ENCODE data around the gene TBX19. TPM values are rescaled to one million over a fixed set of nuclear protein-coding genes. Genes with fewer than 3 reads are reported as not detected.

TBX19 gene
- total RNA-seq, 1 donor from 2014 or later = 3.1 TPM

DNA sequence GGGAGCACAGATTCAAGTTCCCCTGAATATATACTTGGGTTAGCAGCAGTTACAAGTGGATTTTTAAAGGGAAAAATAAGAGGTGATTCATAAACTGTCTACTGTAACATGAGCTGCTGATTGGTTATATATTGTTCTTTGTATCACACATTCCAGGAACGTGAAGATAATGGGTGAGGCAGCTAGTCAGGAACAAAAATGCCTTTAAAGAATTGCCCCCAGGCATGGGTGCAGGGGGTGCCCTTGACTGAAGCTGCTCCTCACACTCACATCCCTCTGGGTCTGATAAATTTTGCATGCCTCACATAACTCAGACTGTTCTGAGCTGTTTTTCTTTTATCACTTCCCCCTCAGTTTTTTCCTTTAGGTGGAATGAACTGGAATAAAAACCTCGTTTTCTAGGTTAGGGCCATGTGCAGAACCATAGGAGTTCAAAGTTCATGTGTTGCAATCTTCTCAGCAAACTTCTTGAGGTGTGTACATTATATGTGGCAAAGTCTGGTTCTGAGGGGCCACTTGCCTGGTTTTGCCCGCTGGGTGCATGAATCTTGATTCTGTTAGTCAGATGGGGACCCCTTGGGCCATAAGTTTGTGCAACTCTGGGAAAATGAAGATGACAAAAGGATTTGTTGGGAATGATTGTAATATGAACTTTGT lies 21.1 kb downstream of the TBX19 start:
- H2AFZ ChIP-seq (replicated peaks) = no peak overlapping the region
- H3K27ac Mint-ChIP-seq = no peak overlapping the region
- TF ChIP-seq, protein P1, sequence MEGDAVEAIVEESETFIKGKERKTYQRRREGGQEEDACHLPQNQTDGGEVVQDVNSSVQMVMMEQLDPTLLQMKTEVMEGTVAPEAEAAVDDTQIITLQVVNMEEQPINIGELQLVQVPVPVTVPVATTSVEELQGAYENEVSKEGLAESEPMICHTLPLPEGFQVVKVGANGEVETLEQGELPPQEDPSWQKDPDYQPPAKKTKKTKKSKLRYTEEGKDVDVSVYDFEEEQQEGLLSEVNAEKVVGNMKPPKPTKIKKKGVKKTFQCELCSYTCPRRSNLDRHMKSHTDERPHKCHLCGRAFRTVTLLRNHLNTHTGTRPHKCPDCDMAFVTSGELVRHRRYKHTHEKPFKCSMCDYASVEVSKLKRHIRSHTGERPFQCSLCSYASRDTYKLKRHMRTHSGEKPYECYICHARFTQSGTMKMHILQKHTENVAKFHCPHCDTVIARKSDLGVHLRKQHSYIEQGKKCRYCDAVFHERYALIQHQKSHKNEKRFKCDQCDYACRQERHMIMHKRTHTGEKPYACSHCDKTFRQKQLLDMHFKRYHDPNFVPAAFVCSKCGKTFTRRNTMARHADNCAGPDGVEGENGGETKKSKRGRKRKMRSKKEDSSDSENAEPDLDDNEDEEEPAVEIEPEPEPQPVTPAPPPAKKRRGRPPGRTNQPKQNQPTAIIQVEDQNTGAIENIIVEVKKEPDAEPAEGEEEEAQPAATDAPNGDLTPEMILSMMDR (IDR thresholded peaks at IDR 0.05) = no peak
- TF ChIP-seq EZH2phosphoT487 (IDR thresholded peaks at IDR 0.05) (no peak), EZH2 (IDR thresholded peaks at IDR 0.05) (no peak)

DNA sequence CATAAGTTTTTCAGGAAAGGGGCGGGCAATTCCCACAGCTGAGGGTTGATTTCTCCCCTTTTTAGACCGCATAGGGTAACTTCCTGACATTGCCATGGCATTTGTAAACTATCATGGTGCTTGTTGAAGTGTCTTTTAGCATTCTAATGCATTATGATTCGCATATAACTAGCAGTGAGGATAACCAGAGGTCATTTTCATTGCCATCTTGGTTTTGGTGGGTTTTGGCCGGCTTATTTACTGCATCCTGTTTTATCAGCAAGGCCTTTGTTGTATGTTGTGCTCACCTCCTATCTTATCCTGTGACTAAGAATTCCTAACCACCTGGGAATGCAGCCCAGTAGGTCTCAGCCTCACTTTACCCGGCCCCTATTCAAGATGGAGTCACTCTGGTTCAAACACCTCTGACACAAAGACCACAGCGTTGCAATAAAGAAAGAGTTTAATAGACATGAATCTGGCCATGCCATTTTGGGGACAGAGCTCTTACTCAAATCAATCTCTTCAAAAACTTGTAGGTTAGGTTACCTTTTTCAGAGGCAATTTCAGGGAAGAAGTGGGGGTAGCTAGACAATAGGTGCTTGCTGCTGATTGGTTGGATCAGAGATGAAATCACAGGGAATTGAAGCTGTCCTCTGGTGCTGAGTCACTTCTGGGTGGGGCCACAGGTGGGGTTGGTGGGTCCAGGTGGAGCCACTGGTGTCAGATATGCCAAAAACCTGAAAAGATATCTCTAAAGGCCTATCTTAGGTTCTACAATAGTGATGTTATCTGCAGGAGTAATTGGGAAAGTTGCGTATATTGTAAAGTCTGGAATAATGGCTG lies 23.3 kb downstream of the TBX19 start:
- Histone ChIP-seq H3K27ac (no peak overlapping the region), H3K4me3 (no peak overlapping the region), H3F3A (ENCODE audit: low read depth) (no peaks in the 10 kb centered on the region), H3K9ac (no peak overlapping the region), H4K20me1 (ENCODE audit: low read depth) (no peaks in the 10 kb centered on the region), H3K79me2 (ENCODE audit: low read depth) (no peaks in the 10 kb centered on the region), H2AFZ (replicated peaks) (no peak overlapping the region), H3K36me3 (no peaks in the 10 kb centered on the region), H3K4me2 (no peak overlapping the region), H3K9me3 (ENCODE audit: low read depth) (no peaks in the 10 kb centered on the region), H3K27me3 (no peaks in the 10 kb centered on the region), H3K4me1 (no peaks in the 10 kb centered on the region)
- Mint-ChIP-seq H3K36me3 (no peaks in the 10 kb centered on the region), H3K9me3 (no peaks in the 10 kb centered on the region), H3K27me3 (ENCODE audit: insufficient read depth, low read depth) (peaks cover 2% of the 10 kb centered on the region), H3K4me3 (no peak overlapping the region), H3K4me1 (no peaks in the 10 kb centered on the region), H3K27ac (no peak overlapping the region)
- TF ChIP-seq, protein P1 (IDR thresholded peaks at IDR 0.05) = no peak
- TF ChIP-seq EZH2phosphoT487 (IDR thresholded peaks at IDR 0.05) (no peak), EZH2 (IDR thresholded peaks at IDR 0.05) (no peak)
- DNase-seq (ENCODE audit: low spot score) = no peak

More for the DNA sequence above, 21.1 kb downstream of the TBX19 start:
- H3K9me3 Mint-ChIP-seq = no peaks in the 10 kb centered on the region
- Histone ChIP-seq H4K20me1 (ENCODE audit: low read depth) (no peaks in the 10 kb centered on the region), H3K4me2 (no peak overlapping the region), H3K4me1 (no peaks in the 10 kb centered on the region), H3K36me3 (no peaks in the 10 kb centered on the region), H3K4me3 (no peak overlapping the region), H3K9me3 (ENCODE audit: low read depth) (no peaks in the 10 kb centered on the region), H3K27me3 (no peaks in the 10 kb centered on the region), H3K79me2 (ENCODE audit: low read depth) (no peaks in the 10 kb centered on the region), H3K9ac (no peak overlapping the region), H3K27ac (no peak overlapping the region), H3F3A (ENCODE audit: low read depth) (no peaks in the 10 kb centered on the region)
- no peak overlapping the region for H3K4me3 Mint-ChIP-seq
- no peaks in the 10 kb centered on the region for H3K36me3 Mint-ChIP-seq
- no peak for DNase-seq (ENCODE audit: low spot score)
- peaks cover 2% of the 10 kb centered on the region for H3K27me3 Mint-ChIP-seq (ENCODE audit: insufficient read depth, low read depth)
- no peaks in the 10 kb centered on the region for H3K4me1 Mint-ChIP-seq

DNA sequence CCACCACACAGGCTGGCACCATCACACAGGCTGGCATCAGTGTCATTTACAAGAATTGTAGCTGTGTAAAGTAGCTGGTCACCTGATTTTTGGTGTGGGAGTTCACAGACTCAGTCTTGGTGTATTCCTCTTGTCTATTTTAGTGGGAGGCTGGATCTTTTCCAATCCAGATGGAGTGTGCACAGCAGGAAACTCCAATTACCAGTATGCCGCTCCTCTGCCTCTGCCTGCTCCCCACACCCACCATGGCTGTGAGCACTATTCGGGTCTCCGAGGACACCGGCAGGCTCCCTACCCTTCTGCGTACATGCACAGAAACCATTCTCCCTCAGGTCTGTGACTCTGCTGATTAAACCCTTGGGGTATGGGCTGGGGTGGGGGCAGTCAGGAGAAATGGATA lies 24.2 kb downstream of the TBX19 start:
- no peak for DNase-seq (ENCODE audit: low spot score)
- no peaks in the 10 kb centered on the region for H3K36me3 ChIP-seq
- peaks cover 2% of the 10 kb centered on the region for H3K27me3 Mint-ChIP-seq (ENCODE audit: insufficient read depth, low read depth)

More for the DNA sequence above, 24.2 kb downstream of the TBX19 start:
- no peaks in the 10 kb centered on the region for H3K9me3 Mint-ChIP-seq
- Histone ChIP-seq H3K79me2 (ENCODE audit: low read depth) (no peaks in the 10 kb centered on the region), H3K27ac (no peak overlapping the region), H3K9ac (no peak overlapping the region), H3K4me1 (no peaks in the 10 kb centered on the region), H3K27me3 (no peaks in the 10 kb centered on the region), H3K9me3 (ENCODE audit: low read depth) (no peaks in the 10 kb centered on the region), H2AFZ (replicated peaks) (no peak overlapping the region), H3F3A (ENCODE audit: low read depth) (no peaks in the 10 kb centered on the region), H3K4me2 (no peak overlapping the region), H4K20me1 (ENCODE audit: low read depth) (no peaks in the 10 kb centered on the region), H3K4me3 (no peak overlapping the region)
- no peak for TF ChIP-seq EZH2phosphoT487 (IDR thresholded peaks at IDR 0.05)
- TF ChIP-seq, protein P1 (IDR thresholded peaks at IDR 0.05) = no peak
- no peak for TF ChIP-seq EZH2 (IDR thresholded peaks at IDR 0.05)
- H3K27ac Mint-ChIP-seq = no peak overlapping the region
- H3K4me3 Mint-ChIP-seq = no peak overlapping the region
- H3K36me3 Mint-ChIP-seq = no peaks in the 10 kb centered on the region
- no peaks in the 10 kb centered on the region for H3K4me1 Mint-ChIP-seq
